ENCODE results near the gene ZNF780B. TPM values are rescaled to one million over a fixed set of nuclear protein-coding genes. Genes with fewer than 3 reads are reported as not detected.
"Not testable (repeated sequence)": the region's sequence is repeated elsewhere in the genome, so short reads cannot be mapped to it uniquely, and the experiment has no call there.

The ZNF780B gene
- total RNA-seq, 1 donor: 10.4 TPM

DNA sequence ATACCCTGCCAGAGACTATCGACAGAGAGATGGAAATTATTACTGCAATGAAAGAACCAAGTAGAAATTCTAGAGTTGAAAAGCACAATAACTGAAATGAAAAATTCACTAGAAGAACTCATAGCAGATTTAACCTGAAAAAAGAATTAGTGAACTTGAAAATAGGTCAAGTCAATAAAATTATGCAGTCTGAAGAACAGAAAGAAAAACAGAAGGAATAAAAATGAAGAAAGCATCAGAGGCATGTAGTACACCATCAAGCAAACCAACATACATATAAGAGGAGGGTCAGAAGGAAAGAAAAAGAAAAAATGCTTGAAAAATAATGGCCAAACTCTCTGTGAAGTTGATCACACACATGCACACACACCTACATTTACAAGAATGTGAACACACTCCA is 3.6 kb upstream of the ZNF780B start:
- no peak overlapping the region for H3K4me3 ChIP-seq (ENCODE audit: low read length)
- H3K4me1 ChIP-seq (ENCODE audit: insufficient read depth, low read length): peaks cover 15% of the 10 kb centered on the region

DNA sequence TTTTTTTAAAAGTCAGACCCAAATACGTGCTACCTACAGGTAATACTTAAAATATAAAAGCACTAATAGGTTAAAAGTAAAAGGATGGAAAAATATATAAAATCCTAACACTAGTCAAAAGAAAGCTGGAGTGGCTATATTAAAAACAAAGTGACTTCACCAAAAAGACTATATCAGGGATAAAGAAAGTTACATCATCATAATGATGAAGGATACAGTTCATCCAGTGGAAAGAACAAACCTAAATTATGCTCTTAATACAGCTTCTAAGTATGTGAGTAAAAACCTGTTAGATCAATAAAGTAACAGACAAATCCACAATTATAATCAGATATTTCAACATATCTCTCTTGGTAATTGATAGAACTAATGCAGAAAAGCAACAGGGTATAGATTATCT is 1.1 kb upstream of the ZNF780B start:
- no peak overlapping the region for H3K4me3 ChIP-seq (ENCODE audit: low read length)
- H3K27me3 ChIP-seq (ENCODE audit: insufficient read depth, low read length): peaks cover 14% of the 10 kb centered on the region
- H3K4me1 ChIP-seq (ENCODE audit: insufficient read depth, low read length): peaks cover 17% of the 10 kb centered on the region
- peaks cover 24% of the 10 kb centered on the region for H3K9me3 ChIP-seq (ENCODE audit: low read depth, low read length)

More for the DNA sequence above, 3.6 kb upstream of the ZNF780B start:
- peaks cover 27% of the 10 kb centered on the region for H3K9me3 ChIP-seq (ENCODE audit: low read depth, low read length)
- peaks cover 14% of the 10 kb centered on the region for H3K27me3 ChIP-seq (ENCODE audit: insufficient read depth, low read length)

DNA sequence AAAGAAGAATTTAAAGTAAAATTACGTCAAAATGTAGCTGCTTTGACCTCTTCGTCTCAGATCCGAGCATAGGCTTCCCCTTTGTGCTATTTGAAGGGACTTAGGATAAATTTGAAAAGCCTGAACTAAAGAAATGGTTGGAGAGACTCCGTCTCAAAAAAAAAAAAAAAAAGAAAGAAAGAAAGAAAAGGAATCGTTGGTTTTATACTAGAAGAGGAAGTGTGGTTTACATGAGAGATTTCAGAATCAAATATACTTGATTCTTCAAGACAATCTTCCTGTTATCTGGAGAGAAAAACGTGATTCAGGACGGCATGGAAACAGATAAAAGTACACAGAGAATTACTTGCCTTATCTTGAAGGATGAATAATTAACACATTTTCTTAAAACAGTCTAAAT is 474 bp upstream of the ZNF780B start:
- Histone ChIP-seq H3K9me3 (ENCODE audit: low read depth, low read length) (peaks cover 22% of the 10 kb centered on the region), H3K4me1 (ENCODE audit: insufficient read depth, low read length) (peaks cover 17% of the 10 kb centered on the region), H3K27me3 (ENCODE audit: insufficient read depth, low read length) (peaks cover 14% of the 10 kb centered on the region), H3K4me3 (ENCODE audit: low read length) (peak overlapping the region; percentile 60)

DNA sequence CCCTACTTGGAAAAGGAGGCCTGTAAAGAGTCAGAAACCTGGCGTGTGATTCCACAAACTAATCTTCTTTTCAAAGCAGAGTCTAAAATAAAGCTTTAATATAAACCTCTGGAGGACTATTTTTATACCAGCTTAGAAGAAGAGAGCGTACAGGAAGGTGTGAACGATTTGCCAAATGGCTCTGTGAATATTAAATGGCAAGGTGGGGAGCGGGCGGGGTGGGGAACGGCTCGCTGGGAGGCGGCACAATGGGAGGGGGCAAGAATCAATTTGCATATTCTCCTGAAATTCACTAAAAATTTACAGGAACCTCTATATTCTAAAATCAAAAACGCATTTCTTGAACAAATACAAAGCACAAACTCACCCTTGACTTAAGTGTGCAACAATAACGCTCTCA is 982 bp downstream of the ZNF780B start:
- Histone ChIP-seq H3K9me3 (ENCODE audit: low read depth, low read length) (peaks cover 11% of the 10 kb centered on the region), H3K27me3 (ENCODE audit: insufficient read depth, low read length) (peaks cover 8% of the 10 kb centered on the region), H3K4me3 (ENCODE audit: low read length) (peak overlapping the region; percentile 60), H3K4me1 (ENCODE audit: insufficient read depth, low read length) (peaks cover 17% of the 10 kb centered on the region)

DNA sequence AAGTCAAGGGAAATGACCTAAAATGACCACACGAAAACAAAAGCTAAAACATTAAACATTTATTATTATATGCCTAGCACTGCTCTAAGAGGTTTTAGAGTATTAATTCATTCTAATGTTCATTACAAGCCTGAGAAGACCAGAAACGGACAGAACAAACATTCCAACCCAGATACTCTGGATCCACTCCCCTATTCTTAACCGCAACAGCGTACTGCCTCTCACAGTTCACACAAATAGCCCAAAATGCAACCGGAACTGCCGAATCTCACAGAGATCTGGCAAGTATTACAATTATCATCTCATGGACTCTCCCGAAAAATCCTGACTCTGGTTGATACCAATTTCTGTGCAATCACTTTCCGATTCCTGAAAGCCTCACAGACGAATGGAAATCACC is 1.4 kb downstream of the ZNF780B start:
- peaks cover 7% of the 10 kb centered on the region for H3K9me3 ChIP-seq (ENCODE audit: low read depth, low read length)
- H3K4me3 ChIP-seq (ENCODE audit: low read length): no peak overlapping the region
- H3K4me1 ChIP-seq (ENCODE audit: insufficient read depth, low read length): peaks cover 17% of the 10 kb centered on the region
- peaks cover 4% of the 10 kb centered on the region for H3K27me3 ChIP-seq (ENCODE audit: insufficient read depth, low read length)

DNA sequence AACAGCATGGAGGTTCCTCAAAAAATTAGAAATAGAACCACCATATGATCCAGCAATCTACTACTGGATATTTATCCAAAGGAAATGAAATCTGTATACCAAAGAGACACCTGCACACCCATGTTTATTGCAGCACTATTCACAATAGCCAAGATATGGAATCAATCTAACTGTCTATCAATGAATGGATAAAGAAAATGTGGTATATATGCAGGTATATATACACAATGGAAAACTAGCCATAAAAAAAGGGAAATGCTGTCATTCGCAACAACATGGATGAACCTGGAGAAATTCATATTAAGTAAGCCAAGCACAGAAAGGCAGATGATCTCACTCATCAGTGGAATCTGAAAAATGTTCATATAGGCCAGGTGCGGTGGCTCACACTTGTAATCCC is 2.5 kb downstream of the ZNF780B start:
- Histone ChIP-seq H3K9me3 (ENCODE audit: low read depth, low read length) (no peaks in the 10 kb centered on the region), H3K4me1 (ENCODE audit: insufficient read depth, low read length) (peaks cover 17% of the 10 kb centered on the region), H3K27me3 (ENCODE audit: insufficient read depth, low read length) (no peaks in the 10 kb centered on the region), H3K4me3 (ENCODE audit: low read length) (no peak overlapping the region)

DNA sequence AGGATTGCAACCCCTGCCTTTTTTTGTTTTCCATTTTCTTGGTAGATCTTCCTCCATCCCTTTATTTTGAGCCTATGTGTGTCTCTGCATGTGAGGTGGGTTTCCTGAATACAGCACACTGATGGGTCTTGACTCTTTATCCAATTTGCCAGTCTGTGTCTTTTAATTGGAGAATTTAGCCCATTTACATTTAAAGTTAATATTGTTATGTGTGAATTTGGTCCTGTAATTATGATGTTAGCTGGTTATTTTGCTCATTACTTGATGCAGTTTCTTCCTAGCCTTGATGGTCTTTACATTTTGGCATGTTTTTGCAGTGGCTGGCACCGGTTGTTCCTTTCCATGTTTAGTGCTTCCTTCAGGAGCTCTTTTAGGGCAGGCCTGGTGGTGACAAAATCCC is 14.3 kb downstream of the ZNF780B start:
- H3K27me3 ChIP-seq (ENCODE audit: insufficient read depth, low read length); H3K4me1 ChIP-seq (ENCODE audit: insufficient read depth, low read length); H3K4me3 ChIP-seq (ENCODE audit: low read length): not testable (repeated sequence)
- H3K9me3 ChIP-seq (ENCODE audit: low read depth, low read length): peaks cover 25% of the 10 kb centered on the region

DNA sequence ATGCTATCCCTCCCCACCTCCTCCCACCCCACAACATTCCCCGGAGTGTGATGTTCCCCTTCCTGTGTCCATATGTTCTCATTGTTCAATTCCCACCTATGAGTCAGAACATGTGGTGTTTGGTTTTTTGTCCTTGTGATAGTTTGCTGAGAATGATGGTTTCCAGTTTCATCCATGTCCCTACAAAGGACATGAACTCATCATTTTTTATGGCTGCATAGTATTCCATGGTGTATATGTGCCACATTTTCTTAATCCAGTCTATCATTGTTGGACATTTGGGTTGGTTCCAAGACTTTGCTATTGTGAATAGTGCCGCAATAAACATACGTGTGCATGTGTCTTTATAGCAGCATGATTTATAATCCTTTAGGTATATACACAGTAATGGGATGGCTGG is 18.0 kb downstream of the ZNF780B start:
- not testable (repeated sequence) for H3K4me1 ChIP-seq (ENCODE audit: insufficient read depth, low read length); H3K4me3 ChIP-seq (ENCODE audit: low read length); H3K27me3 ChIP-seq (ENCODE audit: insufficient read depth, low read length)
- H3K9me3 ChIP-seq (ENCODE audit: low read depth, low read length): peaks cover 45% of the 10 kb centered on the region

DNA sequence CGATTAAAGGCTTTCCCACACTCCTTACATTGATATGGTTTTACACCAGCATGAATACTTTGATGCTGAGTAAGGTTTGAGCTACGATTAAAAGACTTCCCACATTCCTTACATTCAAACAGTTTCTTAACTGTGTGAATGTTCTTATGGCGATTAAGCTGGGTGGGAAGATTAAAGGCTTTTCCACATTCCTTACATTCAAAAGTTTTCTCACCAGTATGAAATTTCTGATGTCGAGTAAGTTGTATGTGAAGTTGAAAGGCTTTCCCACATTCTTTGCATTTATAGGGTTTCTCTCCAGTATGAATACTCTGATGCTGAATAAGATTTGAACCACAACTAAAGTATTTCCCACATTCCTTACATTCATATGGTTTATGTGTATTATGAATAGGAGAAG is 20.0 kb downstream of the ZNF780B start:
- no peak overlapping the region for H3K4me3 ChIP-seq (ENCODE audit: low read length)
- no peaks in the 10 kb centered on the region for H3K27me3 ChIP-seq (ENCODE audit: insufficient read depth, low read length)
- H3K4me1 ChIP-seq (ENCODE audit: insufficient read depth, low read length): no peaks in the 10 kb centered on the region
- H3K9me3 ChIP-seq (ENCODE audit: low read depth, low read length): peaks cover 65% of the 10 kb centered on the region

DNA sequence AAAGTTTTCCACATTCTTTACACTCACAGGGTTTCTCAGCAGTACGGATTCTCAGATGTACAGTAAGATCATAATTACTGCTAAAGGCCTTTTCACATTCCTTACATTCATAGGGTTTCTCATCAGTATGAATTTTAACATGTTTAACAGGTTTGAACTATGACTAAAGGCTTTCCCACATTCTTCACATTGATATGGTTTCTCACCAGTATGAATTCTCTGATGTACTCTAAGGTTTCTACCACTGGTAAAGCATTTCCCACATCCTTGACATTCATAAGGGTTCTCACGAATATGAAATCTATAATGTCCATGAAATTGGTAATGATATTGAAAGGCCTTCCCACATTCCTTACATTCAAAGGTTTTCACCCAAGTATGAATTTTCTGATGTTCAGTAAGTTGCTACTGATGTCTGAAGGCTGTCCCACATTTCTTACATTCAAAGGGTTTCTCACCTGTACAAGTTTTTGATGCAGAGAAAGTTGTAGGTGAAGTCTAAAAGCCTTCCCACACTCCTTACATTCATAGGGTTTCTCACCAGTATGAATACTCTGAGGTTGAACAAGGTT is 22.0 kb downstream of the ZNF780B start:
- Histone ChIP-seq H3K4me3 (ENCODE audit: low read length) (no peak overlapping the region), H3K9me3 (ENCODE audit: low read depth, low read length) (peaks cover 84% of the 10 kb centered on the region), H3K27me3 (ENCODE audit: insufficient read depth, low read length) (no peaks in the 10 kb centered on the region), H3K4me1 (ENCODE audit: insufficient read depth, low read length) (no peaks in the 10 kb centered on the region)

DNA sequence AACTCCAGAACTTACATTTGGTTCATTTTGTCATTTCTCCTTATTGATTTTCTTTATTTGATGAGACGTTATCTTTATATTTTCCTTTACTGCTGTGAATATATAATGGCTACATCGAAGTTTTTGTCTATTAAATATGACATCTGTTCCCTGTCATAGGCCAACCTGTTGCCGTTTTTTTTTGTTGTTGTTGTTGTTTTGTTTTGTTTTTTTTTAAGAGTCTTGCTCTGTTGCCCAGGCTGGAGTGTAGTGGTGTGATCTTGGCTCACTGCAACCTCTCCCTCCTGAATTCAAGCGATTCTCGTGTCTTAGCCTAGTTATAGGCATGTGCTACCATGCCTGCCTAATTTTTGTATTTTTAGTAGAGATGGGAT is 29.4 kb downstream of the ZNF780B start:
- Histone ChIP-seq H3K4me3 (ENCODE audit: low read length) (no peak overlapping the region), H3K27me3 (ENCODE audit: insufficient read depth, low read length) (no peaks in the 10 kb centered on the region), H3K9me3 (ENCODE audit: low read depth, low read length) (peaks cover 81% of the 10 kb centered on the region), H3K4me1 (ENCODE audit: insufficient read depth, low read length) (no peaks in the 10 kb centered on the region)

DNA sequence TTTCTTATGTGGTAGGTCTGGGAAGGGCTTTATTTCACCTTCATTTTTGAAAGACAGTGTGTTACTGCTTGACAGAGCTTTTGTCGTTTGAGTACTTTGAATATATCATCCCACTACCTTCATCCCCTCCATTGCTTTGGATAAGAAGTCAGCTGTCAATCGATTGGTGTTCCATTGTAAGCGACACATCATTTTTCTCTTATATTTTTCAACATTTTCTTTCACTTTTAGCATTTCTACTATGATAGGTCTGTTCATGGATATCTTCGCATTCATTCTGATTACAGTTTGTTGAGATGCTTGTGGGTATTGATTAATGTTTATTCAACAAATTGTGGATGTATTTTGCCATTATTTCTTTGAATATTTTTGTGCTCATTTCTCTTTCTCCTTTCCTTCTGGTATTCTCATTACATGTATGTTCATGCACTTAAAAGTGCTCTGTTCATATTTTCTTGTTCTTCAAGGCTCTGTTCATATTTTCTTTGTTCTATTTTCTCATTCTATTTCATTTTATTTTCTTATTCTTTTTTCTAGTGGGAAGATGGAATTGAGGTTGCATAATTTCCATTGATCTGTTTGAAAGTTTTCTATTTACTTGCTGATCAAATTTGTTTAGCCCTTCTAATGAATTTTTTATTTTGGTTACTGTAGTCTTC is 30.0 kb downstream of the ZNF780B start:
- H3K9me3 ChIP-seq (ENCODE audit: low read depth, low read length): peaks cover 80% of the 10 kb centered on the region
- H3K27me3 ChIP-seq (ENCODE audit: insufficient read depth, low read length): no peaks in the 10 kb centered on the region
- no peaks in the 10 kb centered on the region for H3K4me1 ChIP-seq (ENCODE audit: insufficient read depth, low read length)

DNA sequence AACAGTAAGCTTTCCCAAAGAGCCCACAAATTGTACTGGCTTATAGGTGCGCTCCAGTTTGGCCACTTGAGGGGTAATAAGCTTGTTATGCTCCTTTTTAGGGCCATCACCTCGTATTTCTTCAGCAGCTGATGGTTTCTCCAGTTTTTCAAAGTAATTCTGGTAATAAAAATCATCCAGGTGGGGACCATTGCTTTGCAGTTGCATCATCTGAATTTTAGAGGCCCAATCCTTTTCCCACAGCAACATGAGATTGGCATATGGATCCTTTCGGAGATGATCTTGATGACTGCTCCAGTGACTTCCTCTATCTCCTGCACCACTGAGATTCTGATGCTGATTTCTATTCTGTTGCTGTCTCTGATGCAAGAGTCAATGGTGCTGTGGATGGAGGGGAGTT is 32.1 kb downstream of the ZNF780B start:
- H3K27me3 ChIP-seq (ENCODE audit: insufficient read depth, low read length): no peaks in the 10 kb centered on the region
- H3K4me3 ChIP-seq (ENCODE audit: low read length): no peak overlapping the region
- H3K9me3 ChIP-seq (ENCODE audit: low read depth, low read length): peaks cover 64% of the 10 kb centered on the region
- no peaks in the 10 kb centered on the region for H3K4me1 ChIP-seq (ENCODE audit: insufficient read depth, low read length)

More for the DNA sequence above, 30.0 kb downstream of the ZNF780B start:
- no peak overlapping the region for H3K4me3 ChIP-seq (ENCODE audit: low read length)

DNA sequence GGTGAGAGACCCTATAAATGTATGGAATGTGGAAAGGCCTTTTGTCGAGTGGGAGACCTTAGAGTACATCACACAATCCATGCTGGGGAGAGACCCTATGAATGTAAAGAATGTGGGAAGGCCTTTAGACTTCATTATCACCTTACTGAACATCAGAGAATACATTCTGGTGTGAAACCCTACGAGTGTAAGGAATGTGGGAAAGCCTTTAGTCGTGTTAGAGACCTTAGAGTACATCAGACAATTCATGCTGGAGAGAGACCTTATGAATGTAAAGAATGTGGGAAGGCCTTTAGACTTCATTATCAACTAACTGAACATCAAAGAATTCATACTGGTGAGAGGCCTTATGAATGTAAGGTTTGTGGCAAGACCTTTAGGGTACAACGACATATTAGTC is 42.0 kb downstream of the ZNF780B start:
- Histone ChIP-seq H3K4me1 (ENCODE audit: insufficient read depth, low read length) (no peaks in the 10 kb centered on the region), H3K4me3 (ENCODE audit: low read length) (no peak overlapping the region), H3K27me3 (ENCODE audit: insufficient read depth, low read length) (no peaks in the 10 kb centered on the region), H3K9me3 (ENCODE audit: low read depth, low read length) (peaks cover 55% of the 10 kb centered on the region)

DNA sequence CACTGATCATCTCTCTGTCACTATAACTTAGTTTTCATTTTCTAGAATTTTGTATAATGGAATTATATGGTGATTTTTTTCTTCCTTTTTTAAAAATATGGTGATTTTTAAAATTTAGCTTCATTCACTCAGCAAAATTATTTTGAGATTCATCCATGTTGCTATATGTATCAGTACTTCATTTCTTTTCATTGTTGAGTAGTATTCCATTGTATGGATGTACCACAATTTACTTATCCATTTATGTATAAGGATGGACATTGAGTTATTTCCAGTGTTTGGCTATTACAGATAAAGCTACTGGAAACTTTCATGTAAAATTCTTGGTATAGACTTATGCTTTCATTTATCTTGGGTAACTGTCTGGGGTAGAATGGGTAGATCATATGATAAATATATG is 46.4 kb downstream of the ZNF780B start:
- H3K4me1 ChIP-seq (ENCODE audit: insufficient read depth, low read length): no peaks in the 10 kb centered on the region
- no peaks in the 10 kb centered on the region for H3K27me3 ChIP-seq (ENCODE audit: insufficient read depth, low read length)
- H3K9me3 ChIP-seq (ENCODE audit: low read depth, low read length): peaks cover 27% of the 10 kb centered on the region
- H3K4me3 ChIP-seq (ENCODE audit: low read length): no peak overlapping the region

DNA sequence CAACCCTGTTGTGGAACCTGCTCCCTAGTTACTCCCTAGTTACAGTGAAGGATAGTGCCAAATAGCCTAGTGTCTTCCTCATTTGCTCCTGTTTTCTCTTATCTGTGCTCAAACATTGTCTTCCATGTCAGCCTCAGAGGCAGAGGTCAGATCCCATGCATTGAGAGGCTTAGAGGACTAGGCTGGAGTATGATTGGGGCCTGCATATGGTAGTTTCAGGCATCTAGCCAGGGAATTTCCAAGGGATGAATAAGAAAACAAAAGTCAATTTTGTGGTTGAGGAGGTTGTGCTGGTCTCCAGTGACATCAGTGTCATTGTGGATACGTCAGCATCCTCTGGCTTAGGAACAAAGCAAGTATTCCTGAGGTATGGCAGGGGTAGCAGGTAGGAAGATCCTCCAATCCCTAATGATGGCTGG is 49.7 kb downstream of the ZNF780B start:
- H3K27me3 ChIP-seq (ENCODE audit: insufficient read depth, low read length): no peaks in the 10 kb centered on the region
- H3K4me1 ChIP-seq (ENCODE audit: insufficient read depth, low read length): no peaks in the 10 kb centered on the region
- H3K4me3 ChIP-seq (ENCODE audit: low read length): no peak overlapping the region
- H3K9me3 ChIP-seq (ENCODE audit: low read depth, low read length): peaks cover 5% of the 10 kb centered on the region

Measured in mononuclear cell (primary cell).